Central memory CD4-positive, alpha-beta T cell (primary cell): ENCODE data around the gene SMIM23.
"Not testable (repeated sequence)": the region's sequence is repeated elsewhere in the genome, so short reads cannot be mapped to it uniquely, and the experiment has no call there.

Source experiments
- DNase-seq: peaks from one replicate; pipeline ENCODE4 v3.0.0; 2022

Gene SMIM23

GRCh38 chr5:171774418-171774817 lies 11.2 kb upstream of the SMIM23 start:
- no peak for DNase-seq

GRCh38 chr5:171776213-171776612 lies 9.4 kb upstream of the SMIM23 start:
- DNase-seq: no peak

GRCh38 chr5:171776770-171777759 lies 8.6 kb upstream of the SMIM23 start:
- no peak for DNase-seq

- DNase-seq: not testable (repeated sequence)
Observed at GRCh38 chr5:171781744-171782143, 3.9 kb upstream of the SMIM23 start.

GRCh38 chr5:171782332-171782966 lies 3.2 kb upstream of the SMIM23 start:
- DNase-seq: no peak

- DNase-seq: no peak
Observed at GRCh38 chr5:171783051-171783450, 2.6 kb upstream of the SMIM23 start.

GRCh38 chr5:171789353-171789752 lies 3.7 kb downstream of the SMIM23 start:
- no peak for DNase-seq

- no peak for DNase-seq
Observed at GRCh38 chr5:171790408-171790807, 4.8 kb downstream of the SMIM23 start.

GRCh38 chr5:171794470-171794960 lies 8.9 kb downstream of the SMIM23 start:
- no peak for DNase-seq

GRCh38 chr5:171795381-171795780 lies 9.8 kb downstream of the SMIM23 start:
- no peak for DNase-seq

- DNase-seq: no peak
Observed at GRCh38 chr5:171796436-171796835, 10.8 kb downstream of the SMIM23 start.

- DNase-seq: no peak
Observed at GRCh38 chr5:171797543-171797942, 11.9 kb downstream of the SMIM23 start.

GRCh38 chr5:171798418-171798817 lies 12.8 kb downstream of the SMIM23 start:
- no peak for DNase-seq

- DNase-seq: no peak
Observed at GRCh38 chr5:171801839-171802238, 16.2 kb downstream of the SMIM23 start.

- no peak for DNase-seq
Observed at GRCh38 chr5:171805746-171806145, 20.1 kb downstream of the SMIM23 start.

GRCh38 chr5:171806976-171807747 lies 21.5 kb downstream of the SMIM23 start:
- no peak for DNase-seq

GRCh38 chr5:171808453-171808852 lies 22.8 kb downstream of the SMIM23 start:
- no peak for DNase-seq

- no peak for DNase-seq
Observed at GRCh38 chr5:171808951-171809350, 23.3 kb downstream of the SMIM23 start.

- DNase-seq: no peak
Observed at GRCh38 chr5:171810227-171810626, 24.6 kb downstream of the SMIM23 start.

GRCh38 chr5:171813270-171813669 lies 27.7 kb downstream of the SMIM23 start:
- no peak for DNase-seq

GRCh38 chr5:171813813-171814490 lies 28.3 kb downstream of the SMIM23 start:
- DNase-seq: no peak

- no peak for DNase-seq
Observed at GRCh38 chr5:171816666-171817065, 31.0 kb downstream of the SMIM23 start.
